Measurements from ENCODE around the gene CHMP4B. TPM values are rescaled to one million over a fixed set of nuclear protein-coding genes. Genes with fewer than 3 reads are reported as not detected.

CHMP4B gene
- total and polyA plus RNA-seq, 7 donors: 72.5 to 267 (median 151) TPM

DNA sequence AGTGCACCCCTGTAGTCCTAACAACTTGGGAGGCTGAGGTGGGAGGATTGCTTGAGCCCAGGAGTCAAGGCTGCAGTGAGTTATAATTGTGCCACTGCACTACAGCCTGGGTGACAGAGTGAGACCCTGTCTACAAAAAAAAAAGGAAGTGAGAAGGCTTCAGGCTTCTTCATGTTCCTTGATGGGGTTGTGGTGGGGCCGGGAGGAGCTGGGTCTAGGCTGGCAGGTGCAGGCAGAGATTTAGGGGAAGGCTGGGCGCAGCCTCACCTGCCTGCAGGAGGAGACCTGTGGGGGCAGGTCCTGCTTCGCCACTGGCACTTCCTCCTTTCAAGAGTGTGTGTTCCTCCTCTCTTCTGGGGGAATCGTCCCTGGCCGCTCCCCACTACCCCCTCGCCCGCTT lies 63.9 kb downstream of the CHMP4B start:
- no peaks in the 10 kb centered on the region for H3K36me3 ChIP-seq (ENCODE audit: insufficient read depth in 1 of 2, low read depth in 1 of 2)
- 87 to 94% (median 89%) methylated on average over 7 of the region's 7 CpGs for WGBS, 3 donors
- no peaks in the 10 kb centered on the region for H3K4me1 ChIP-seq
- TF ChIP-seq, protein P1, sequence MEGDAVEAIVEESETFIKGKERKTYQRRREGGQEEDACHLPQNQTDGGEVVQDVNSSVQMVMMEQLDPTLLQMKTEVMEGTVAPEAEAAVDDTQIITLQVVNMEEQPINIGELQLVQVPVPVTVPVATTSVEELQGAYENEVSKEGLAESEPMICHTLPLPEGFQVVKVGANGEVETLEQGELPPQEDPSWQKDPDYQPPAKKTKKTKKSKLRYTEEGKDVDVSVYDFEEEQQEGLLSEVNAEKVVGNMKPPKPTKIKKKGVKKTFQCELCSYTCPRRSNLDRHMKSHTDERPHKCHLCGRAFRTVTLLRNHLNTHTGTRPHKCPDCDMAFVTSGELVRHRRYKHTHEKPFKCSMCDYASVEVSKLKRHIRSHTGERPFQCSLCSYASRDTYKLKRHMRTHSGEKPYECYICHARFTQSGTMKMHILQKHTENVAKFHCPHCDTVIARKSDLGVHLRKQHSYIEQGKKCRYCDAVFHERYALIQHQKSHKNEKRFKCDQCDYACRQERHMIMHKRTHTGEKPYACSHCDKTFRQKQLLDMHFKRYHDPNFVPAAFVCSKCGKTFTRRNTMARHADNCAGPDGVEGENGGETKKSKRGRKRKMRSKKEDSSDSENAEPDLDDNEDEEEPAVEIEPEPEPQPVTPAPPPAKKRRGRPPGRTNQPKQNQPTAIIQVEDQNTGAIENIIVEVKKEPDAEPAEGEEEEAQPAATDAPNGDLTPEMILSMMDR (IDR thresholded peaks at IDR 0.05): no peak
- no peak overlapping the region for H3K27ac ChIP-seq
- peaks cover 11% of the 10 kb centered on the region for H3K9me3 ChIP-seq
- no peaks in the 10 kb centered on the region for H3K27me3 ChIP-seq (ENCODE audit: insufficient read depth in 3 of 3, low read length in 2 of 3)
- no peak overlapping the region for H3K4me3 ChIP-seq
- intact Hi-C loops (cut with DNase I): no loop called here
- DNase-seq (peak in 1 of 2 donors; percentile 41), ATAC-seq (no peak)

DNA sequence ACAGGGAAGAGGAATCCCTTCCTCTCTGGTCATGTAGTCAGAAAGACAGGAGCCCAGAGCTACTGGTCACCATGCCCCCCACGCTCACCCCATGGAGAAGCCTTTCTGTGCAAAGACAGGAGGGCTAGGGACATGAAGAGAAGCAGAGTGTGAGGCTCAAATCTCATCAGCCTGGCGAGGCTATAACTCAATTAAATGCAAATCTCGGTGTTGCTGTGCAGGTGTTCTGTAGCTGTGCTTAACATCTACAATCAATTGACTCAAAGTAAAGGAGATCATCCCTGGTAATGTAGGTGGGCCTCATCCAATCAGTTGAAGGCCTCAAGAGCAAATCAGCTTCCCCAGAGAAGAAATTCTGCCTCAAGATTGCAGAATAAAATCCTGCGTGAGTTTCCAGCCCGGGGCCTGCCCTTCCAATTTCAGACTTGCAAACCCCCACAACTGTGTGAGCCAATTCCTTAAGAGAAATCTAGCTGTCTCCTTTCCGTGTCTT lies 64.4 kb downstream of the CHMP4B start:
- DNase-seq (no peak), ATAC-seq (no peak)
- H3K9me3 ChIP-seq: peaks cover 11% of the 10 kb centered on the region
- TF ChIP-seq, protein P1 (IDR thresholded peaks at IDR 0.05): no peak
- intact Hi-C loops (cut with DNase I): no loop called here
- WGBS, 3 donors: 86 to 88% (median 87%) methylated on average over 6 of the region's 6 CpGs
- no peaks in the 10 kb centered on the region for H3K4me1 ChIP-seq
- no peak overlapping the region for H3K27ac ChIP-seq
- no peaks in the 10 kb centered on the region for H3K27me3 ChIP-seq (ENCODE audit: insufficient read depth in 3 of 3, low read length in 2 of 3)
- no peaks in the 10 kb centered on the region for H3K36me3 ChIP-seq (ENCODE audit: insufficient read depth in 1 of 2, low read depth in 1 of 2)
- no peak overlapping the region for H3K4me3 ChIP-seq

DNA sequence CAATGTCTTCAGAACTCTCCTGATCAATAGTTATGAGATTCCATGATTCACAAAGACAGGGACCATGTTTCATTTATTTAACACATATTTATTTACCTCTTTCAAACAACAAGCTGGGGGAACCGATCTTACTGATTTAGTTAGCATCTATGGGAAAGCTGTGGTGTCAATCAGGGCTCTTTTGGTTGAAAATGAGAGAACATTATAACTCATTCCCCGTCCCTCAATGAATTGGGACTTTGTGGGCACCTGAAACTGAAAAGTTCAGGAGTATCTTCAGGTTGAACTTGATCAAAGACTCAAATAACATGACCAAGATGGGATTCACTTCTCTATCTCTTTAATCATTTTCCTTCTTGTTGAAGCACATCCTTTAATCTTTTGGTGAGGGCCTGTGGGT lies 67.4 kb downstream of the CHMP4B start:
- H3K4me3 ChIP-seq: no peak overlapping the region
- no peaks in the 10 kb centered on the region for H3K36me3 ChIP-seq (ENCODE audit: insufficient read depth in 1 of 2, low read depth in 1 of 2)
- intact Hi-C loops (cut with DNase I): no loop called here
- DNase-seq (no peak), ATAC-seq (no peak)
- peaks cover 11% of the 10 kb centered on the region for H3K9me3 ChIP-seq
- no peaks in the 10 kb centered on the region for H3K27me3 ChIP-seq (ENCODE audit: insufficient read depth in 3 of 3, low read length in 2 of 3)
- TF ChIP-seq, protein P1 (IDR thresholded peaks at IDR 0.05): no peak
- H3K27ac ChIP-seq: no peak overlapping the region
- WGBS, 3 donors: 86 to 92% (median 90%) methylated on average over 2 of the region's 2 CpGs
- H3K4me1 ChIP-seq: no peaks in the 10 kb centered on the region

DNA sequence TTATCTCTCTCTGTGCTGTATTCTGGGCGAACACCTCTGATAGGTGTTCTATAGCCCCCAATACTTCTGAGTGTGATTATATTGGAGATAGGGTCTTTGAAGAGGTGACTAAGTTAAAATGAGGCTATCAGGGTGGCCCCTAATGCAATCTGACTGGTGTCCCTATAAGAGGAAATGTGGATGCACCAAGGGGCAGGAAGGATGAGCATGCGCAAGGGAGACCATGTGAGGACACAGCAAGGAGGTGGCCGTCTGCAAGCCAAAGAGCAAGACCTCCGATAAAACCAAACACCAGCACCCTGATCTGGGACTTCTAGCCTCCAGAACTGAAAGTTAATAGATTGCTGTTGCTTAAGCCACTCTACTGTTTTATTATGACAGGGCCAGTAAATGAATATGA lies 69.2 kb downstream of the CHMP4B start:
- peaks cover 11% of the 10 kb centered on the region for H3K9me3 ChIP-seq
- no peaks in the 10 kb centered on the region for H3K4me1 ChIP-seq
- no peaks in the 10 kb centered on the region for H3K27me3 ChIP-seq (ENCODE audit: insufficient read depth in 3 of 3, low read length in 2 of 3)
- intact Hi-C loops (cut with DNase I): no loop called here
- ATAC-seq (no peak), DNase-seq (no peak)
- H3K27ac ChIP-seq: no peak overlapping the region
- TF ChIP-seq, protein P1 (IDR thresholded peaks at IDR 0.05): no peak
- no peak overlapping the region for H3K4me3 ChIP-seq
- no peaks in the 10 kb centered on the region for H3K36me3 ChIP-seq (ENCODE audit: insufficient read depth in 1 of 2, low read depth in 1 of 2)
- WGBS, 3 donors: 91 to 92% (median 92%) methylated on average over 4 of the region's 4 CpGs

DNA sequence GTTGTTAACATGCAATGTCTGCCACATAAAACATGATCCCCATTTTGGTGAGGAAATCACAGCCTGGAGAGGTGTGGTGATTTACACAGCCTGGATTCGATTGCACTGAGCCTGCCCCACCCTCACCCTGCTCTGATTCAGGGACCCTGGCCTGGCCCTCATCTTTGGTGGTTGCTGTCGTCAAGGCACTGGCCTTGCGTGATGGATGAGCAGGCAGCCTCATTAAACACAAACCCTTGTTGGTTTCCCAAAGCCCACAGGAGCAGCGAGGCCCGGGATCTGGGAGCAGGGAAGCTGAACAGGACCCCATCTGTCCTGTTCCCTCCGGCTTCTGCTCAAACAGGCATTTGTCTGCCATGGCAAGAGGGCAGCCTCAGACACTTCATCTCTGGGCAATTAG lies 70.8 kb downstream of the CHMP4B start:
- Histone ChIP-seq H3K27me3 (ENCODE audit: insufficient read depth in 3 of 3, low read length in 2 of 3) (no peaks in the 10 kb centered on the region), H3K27ac (no peak overlapping the region), H3K4me3 (no peak overlapping the region), H3K9me3 (peaks cover 11% of the 10 kb centered on the region), H3K36me3 (ENCODE audit: insufficient read depth in 1 of 2, low read depth in 1 of 2) (no peaks in the 10 kb centered on the region), H3K4me1 (no peaks in the 10 kb centered on the region)
- TF ChIP-seq, protein P1 (IDR thresholded peaks at IDR 0.05): no peak
- DNase-seq (no peak), ATAC-seq (no peak)
- intact Hi-C loops (cut with DNase I): no loop called here
- WGBS, 3 donors: 23 to 36% (median 26%) methylated on average over 6 of the region's 6 CpGs

Data from psoas muscle (tissue), 8 donors.